ENCODE results near the gene AP4B1. TPM values are rescaled to one million over a fixed set of nuclear protein-coding genes. Genes with fewer than 3 reads are reported as not detected.
A peak's percentile ranks its signal among the peaks of the same experiment; 100 is the strongest.

AP4B1 gene
- total RNA-seq, 1 experiment from 2014 or later: 11.1 TPM

DNA sequence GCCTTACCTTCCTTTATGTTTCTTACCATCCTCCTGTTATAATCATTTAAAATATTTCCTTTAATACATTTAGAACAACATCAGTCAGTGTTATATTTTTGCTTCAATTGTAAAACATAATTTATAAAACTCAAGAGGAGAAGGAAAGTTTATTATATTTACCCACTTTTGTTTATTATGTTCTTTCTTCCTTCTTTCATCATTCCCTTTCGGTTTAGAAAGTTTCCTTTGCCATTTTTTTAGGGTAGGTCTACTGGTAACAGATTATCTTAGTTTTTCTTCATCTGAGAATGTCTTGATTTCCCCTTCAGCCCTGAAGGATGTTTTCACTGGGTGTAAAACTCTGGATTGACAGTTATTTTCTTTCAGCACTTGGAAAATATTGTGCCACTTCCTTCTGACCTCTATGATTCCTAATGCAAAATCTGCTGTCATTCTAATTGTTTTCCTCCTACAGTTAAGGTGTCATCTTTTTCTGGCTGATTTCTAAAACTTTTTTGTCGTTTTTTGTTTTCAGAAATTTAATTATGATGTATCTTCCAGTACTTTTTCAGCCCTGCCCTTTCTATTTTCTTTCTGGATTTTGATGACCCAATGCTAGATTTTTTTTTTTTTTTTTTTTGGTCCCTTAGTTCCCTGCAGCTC lies 58.1 kb downstream of the AP4B1 start:
- no peak overlapping the region for H3K4me3 ChIP-seq (replicated peaks in 1 of 2; ENCODE audit: low read depth in 1 of 2, low read length in 2 of 2)
- peaks cover 8 to 11% of the 10 kb centered on the region in 2 experiments; a peak in 1 of 4 replicates for H3K9me3 ChIP-seq (ENCODE audit: control insufficient read depth in 1 of 2, insufficient read depth in 1 of 2, low read depth in 1 of 2, low read length in 2 of 2)
- no peaks in the 10 kb centered on the region for H3K27me3 ChIP-seq (ENCODE audit: insufficient read depth, low read length)
- TF ChIP-seq POLR2AphosphoS5 (IDR thresholded peaks at IDR 0.05; ENCODE audit: low read depth, low read length) (no peak), CBX3 (IDR thresholded peaks at IDR 0.05; ENCODE audit: low read depth) (peak; percentile 65; the same call in 1 of the 2 replicates)
- ChIA-PET CTCF (no interaction called here), RAD21 (ENCODE audit: low non-redundant PET in 1 of 2, low total read pairs in 2 of 2, uncharacterized antibody in 2 of 2, unreplicated experiment in 2 of 2) (interaction anchor here in 1 of 2 experiments (0.7 kb wide), 1 partner anchor 58 kb away, joined by 3 read pairs; the partner anchor contains the start of gene AP4B1), POLR2A (no interaction called here)
- intact Hi-C loops (cut with micrococcal nuclease): no loop called here
- DNase-seq (ENCODE audit: low read depth, low spot score) (no peak), ATAC-seq (no peak)
- H3K9me2 ChIP-seq (ENCODE audit: insufficient read depth): no peaks in the 10 kb centered on the region
- BruUV-seq (replicated peaks): no TSS peak
- H3K9ac ChIP-seq (ENCODE audit: low read length): no peak overlapping the region
- no peak overlapping the region for H3K27ac ChIP-seq (ENCODE audit: low read depth, low read length)
- H3K79me2 ChIP-seq (ENCODE audit: insufficient read depth, low read length): no peaks in the 10 kb centered on the region
- H4K20me1 ChIP-seq (ENCODE audit: insufficient read depth): no peaks in the 10 kb centered on the region
- no peaks in the 10 kb centered on the region for H3K36me3 ChIP-seq (ENCODE audit: control insufficient read depth in 1 of 2, insufficient read depth in 2 of 2, low read length in 2 of 2)
- peak overlapping the region; percentile 48 for H2AFZ ChIP-seq (ENCODE audit: low read depth, low read length, poor library complexity, severe bottlenecking)
- no peaks in the 10 kb centered on the region for H3K4me1 ChIP-seq (ENCODE audit: control insufficient read depth in 1 of 2, insufficient read depth in 2 of 2, low read length in 2 of 2)
- H3K4me2 ChIP-seq (ENCODE audit: low read length): no peak overlapping the region

Other genes with a start within 250 kb of the AP4B1 start
- 11.4 TPM for gene PHTF1, start 145.3 kb downstream of the AP4B1 start, total RNA-seq (2021; ENCODE audit: unreplicated experiment)
- 16.6 TPM for gene RSBN1, start 92.3 kb downstream of the AP4B1 start, total RNA-seq (2021; ENCODE audit: unreplicated experiment)
- 0.17 TPM for gene PTPN22, start 33.1 kb downstream of the AP4B1 start, total RNA-seq (2021; ENCODE audit: unreplicated experiment)
- 0.54 TPM for gene BCL2L15, start 17.2 kb downstream of the AP4B1 start, total RNA-seq (2021; ENCODE audit: unreplicated experiment)
- 13.4 TPM for gene DCLRE1B, start 527 bp upstream of the AP4B1 start, total RNA-seq (2021; ENCODE audit: unreplicated experiment)
- 40.1 TPM for gene HIPK1, start 24.5 kb upstream of the AP4B1 start, total RNA-seq (2021; ENCODE audit: unreplicated experiment)
- gene OLFML3, start 74.7 kb upstream of the AP4B1 start, total RNA-seq (2021; ENCODE audit: unreplicated experiment): 0.25 TPM
- gene SYT6, start 249.1 kb upstream of the AP4B1 start, total RNA-seq (2021; ENCODE audit: unreplicated experiment): not detected